Rectal smooth muscle tissue (tissue), 1 donor: ENCODE data around the gene ZEB2.

Experiments
- H3K27ac ChIP-seq: one replicate; pipeline ENCODE4 v1.7.0; 2013; ENCODE audit warnings: low read depth, low read length, inconsistent platforms
- H3K27me3 ChIP-seq: one replicate; pipeline ENCODE4 v1.7.0; 2013; ENCODE audit warnings: low read length; ENCODE audit not compliant: control insufficient read depth, insufficient read depth
- H3K36me3 ChIP-seq: one replicate; pipeline ENCODE4 v1.7.0; 2013; ENCODE audit warnings: low read length; ENCODE audit not compliant: control insufficient read depth, insufficient read depth
- H3K4me1 ChIP-seq: one replicate; pipeline ENCODE4 v1.7.0; 2013; ENCODE audit warnings: low read length; ENCODE audit not compliant: control insufficient read depth, insufficient read depth
- H3K4me3 ChIP-seq: one replicate; pipeline ENCODE4 v1.7.0; 2013; ENCODE audit warnings: low read length
- H3K9ac ChIP-seq: one replicate; pipeline ENCODE4 v1.7.0; 2013; ENCODE audit warnings: low read length

The ZEB2 gene

GRCh38 chr2:144458541-144458940, 61.4 kb downstream of the ZEB2 start:
- H3K27ac ChIP-seq, result no peak overlapping the region
- no peak overlapping the region for H3K9ac ChIP-seq
- no peaks in the 10 kb centered on the region for H3K27me3 ChIP-seq
- no peak overlapping the region for H3K4me3 ChIP-seq
- H3K36me3 ChIP-seq, result no peaks in the 10 kb centered on the region
- H3K4me1 ChIP-seq, result peaks cover 4% of the 10 kb centered on the region

- no peak overlapping the region for H3K9ac ChIP-seq
- H3K27me3 ChIP-seq, result no peaks in the 10 kb centered on the region
- H3K27ac ChIP-seq, result no peak overlapping the region
- H3K36me3 ChIP-seq, result no peaks in the 10 kb centered on the region
- H3K4me1 ChIP-seq, result peaks cover 4% of the 10 kb centered on the region
- H3K4me3 ChIP-seq, result no peak overlapping the region
Observed at GRCh38 chr2:144456680-144457079, 63.2 kb downstream of the ZEB2 start.

- Histone ChIP-seq H3K4me3 (no peak overlapping the region), H3K4me1 (peaks cover 4% of the 10 kb centered on the region), H3K9ac (no peak overlapping the region), H3K27me3 (no peaks in the 10 kb centered on the region), H3K27ac (no peak overlapping the region), H3K36me3 (no peaks in the 10 kb centered on the region)
Observed at GRCh38 chr2:144455987-144456386, 63.9 kb downstream of the ZEB2 start.

- H3K27ac ChIP-seq, result no peak overlapping the region
- H3K27me3 ChIP-seq, result no peaks in the 10 kb centered on the region
- H3K4me1 ChIP-seq, result peaks cover 2% of the 10 kb centered on the region
- no peaks in the 10 kb centered on the region for H3K36me3 ChIP-seq
- no peak overlapping the region for H3K9ac ChIP-seq
- H3K4me3 ChIP-seq, result no peak overlapping the region
Observed at GRCh38 chr2:144454466-144455287, 65.2 kb downstream of the ZEB2 start.

- no peak overlapping the region for H3K9ac ChIP-seq
- H3K27ac ChIP-seq, result no peak overlapping the region
Observed at GRCh38 chr2:144453486-144454158, 66.3 kb downstream of the ZEB2 start.

GRCh38 chr2:144452989-144453336, 67.0 kb downstream of the ZEB2 start:
- Histone ChIP-seq H3K27ac (no peak overlapping the region), H3K9ac (no peak overlapping the region), H3K36me3 (no peaks in the 10 kb centered on the region), H3K4me3 (no peak overlapping the region), H3K4me1 (peaks cover 2% of the 10 kb centered on the region), H3K27me3 (no peaks in the 10 kb centered on the region)

More at GRCh38 chr2:144453486-144454158, 66.3 kb downstream of the ZEB2 start:
- no peak overlapping the region for H3K4me3 ChIP-seq
- H3K27me3 ChIP-seq, result no peaks in the 10 kb centered on the region
- peaks cover 2% of the 10 kb centered on the region for H3K4me1 ChIP-seq
- H3K36me3 ChIP-seq, result no peaks in the 10 kb centered on the region

- Histone ChIP-seq H3K4me3 (peak overlapping the region; percentile 28), H3K36me3 (no peaks in the 10 kb centered on the region), H3K4me1 (peaks cover 1% of the 10 kb centered on the region), H3K27ac (no peak overlapping the region), H3K9ac (no peak overlapping the region), H3K27me3 (no peaks in the 10 kb centered on the region)
Observed at GRCh38 chr2:144452169-144452988, 67.5 kb downstream of the ZEB2 start.

GRCh38 chr2:144451443-144451842, 68.5 kb downstream of the ZEB2 start:
- H3K4me3 ChIP-seq, result no peak overlapping the region

GRCh38 chr2:144449028-144449406, 70.9 kb downstream of the ZEB2 start:
- Histone ChIP-seq H3K27ac (no peak overlapping the region), H3K36me3 (no peaks in the 10 kb centered on the region), H3K27me3 (no peaks in the 10 kb centered on the region), H3K9ac (no peak overlapping the region), H3K4me1 (no peaks in the 10 kb centered on the region), H3K4me3 (no peak overlapping the region)

More at GRCh38 chr2:144451443-144451842, 68.5 kb downstream of the ZEB2 start:
- Histone ChIP-seq H3K9ac (no peak overlapping the region), H3K36me3 (no peaks in the 10 kb centered on the region), H3K27ac (no peak overlapping the region), H3K4me1 (no peaks in the 10 kb centered on the region), H3K27me3 (no peaks in the 10 kb centered on the region)

- H3K4me3 ChIP-seq, result no peak overlapping the region
- no peak overlapping the region for H3K27ac ChIP-seq
- no peaks in the 10 kb centered on the region for H3K36me3 ChIP-seq
- no peaks in the 10 kb centered on the region for H3K27me3 ChIP-seq
- H3K4me1 ChIP-seq, result no peaks in the 10 kb centered on the region
- no peak overlapping the region for H3K9ac ChIP-seq
Observed at GRCh38 chr2:144448389-144449027, 71.4 kb downstream of the ZEB2 start.

- Histone ChIP-seq H3K4me1 (no peaks in the 10 kb centered on the region), H3K9ac (no peak overlapping the region), H3K36me3 (no peaks in the 10 kb centered on the region), H3K27ac (no peak overlapping the region), H3K27me3 (no peaks in the 10 kb centered on the region), H3K4me3 (no peak overlapping the region)
Observed at GRCh38 chr2:144447535-144447934, 72.4 kb downstream of the ZEB2 start.

GRCh38 chr2:144446136-144446535, 73.8 kb downstream of the ZEB2 start:
- Histone ChIP-seq H3K4me3 (no peak overlapping the region), H3K36me3 (no peaks in the 10 kb centered on the region), H3K27ac (no peak overlapping the region), H3K9ac (no peak overlapping the region), H3K27me3 (no peaks in the 10 kb centered on the region), H3K4me1 (no peaks in the 10 kb centered on the region)
